GM15510 (cell line): ENCODE data around the gene MROH2A.

Source experiments
- POLR2A ChIP-seq: IDR thresholded peaks from 3 replicates; pipeline ENCODE4 v1.6.1; 2011; ENCODE audit warnings: borderline replicate concordance; ENCODE audit not compliant: insufficient read length; ENCODE audit errors: extremely low read depth

Gene MROH2A

GRCh38 chr2:233838251-233838650 is 60.1 kb downstream of the MROH2A start:
- no peak for TF ChIP-seq POLR2A

GRCh38 chr2:233838726-233839446 is 60.8 kb downstream of the MROH2A start:
- no peak for TF ChIP-seq POLR2A

- no peak for TF ChIP-seq POLR2A
These were observed 61.3 kb downstream of the MROH2A start for GRCh38 chr2:233839447-233839820.

GRCh38 chr2:233840520-233840919 is 62.4 kb downstream of the MROH2A start:
- no peak for TF ChIP-seq POLR2A

GRCh38 chr2:233841183-233841582 is 63.1 kb downstream of the MROH2A start:
- TF ChIP-seq POLR2A = no peak

- TF ChIP-seq POLR2A = no peak
These were observed 66.1 kb downstream of the MROH2A start for GRCh38 chr2:233844064-233844807.

GRCh38 chr2:233844836-233845235 is 66.7 kb downstream of the MROH2A start:
- no peak for TF ChIP-seq POLR2A

- TF ChIP-seq POLR2A = no peak
These were observed 67.4 kb downstream of the MROH2A start for GRCh38 chr2:233845301-233846060.

GRCh38 chr2:233846387-233847247 is 68.5 kb downstream of the MROH2A start:
- TF ChIP-seq POLR2A = no peak

GRCh38 chr2:233847248-233847898 is 69.2 kb downstream of the MROH2A start:
- TF ChIP-seq POLR2A = no peak

GRCh38 chr2:233848276-233848675 is 70.1 kb downstream of the MROH2A start:
- TF ChIP-seq POLR2A = no peak

GRCh38 chr2:233849607-233850271 is 71.6 kb downstream of the MROH2A start:
- TF ChIP-seq POLR2A = no peak

- no peak for TF ChIP-seq POLR2A
These were observed 72.6 kb downstream of the MROH2A start for GRCh38 chr2:233850745-233851144.
